Ovary (tissue), 9 donors: ENCODE results near the gene CASP2. TPM values are rescaled to one million over a fixed set of nuclear protein-coding genes. Genes with fewer than 3 reads are reported as not detected.

Experiments
- DNase-seq, 5 donors: peaks; one replicate each; pipeline ENCODE4 v3.0.0-alpha.2; 2019 to 2020
- H3K27ac ChIP-seq, 2 donors: fragments of 200-600 bp; one replicate each; pipeline versions ENCODE4 v1.5.1 to v1.8.0; 2019 to 2022
- H3K27me3 ChIP-seq: fragments of 200-600 bp; one replicate; pipeline ENCODE4 v1.8.0; 2022
- H3K36me3 ChIP-seq: fragments of 200-600 bp; sonication (generic); one replicate; pipeline ENCODE4 v1.5.1; 2019
- H3K4me1 ChIP-seq: one replicate; pipeline ENCODE4 v1.8.1; 2013; ENCODE audit warnings: mild to moderate bottlenecking, moderate library complexity; ENCODE audit not compliant: insufficient read depth
- H3K4me3 ChIP-seq: fragments of 200-600 bp; sonication (generic); one replicate; pipeline ENCODE4 v1.5.1; 2017
- H3K9me3 ChIP-seq, 2 donors: fragments of 200-600 bp in 1 of 2; sonication (generic) in 1 of 2; one replicate each; pipeline versions ENCODE4 v1.5.1 to v1.8.1; 2013 to 2019; ENCODE audit warnings: mild to moderate bottlenecking in 1 of 2, moderate library complexity in 1 of 2
- CTCF ChIP-seq, 3 donors: fragments of 450-650 bp in 2 of 3; fragments of 200-600 bp in 1 of 3; IDR thresholded peaks; one replicate each; pipeline versions ENCODE4 v1.5.1 to v1.8.0; 2016 to 2022; ENCODE audit warnings: antibody characterized with exemption in 3 of 3, mild to moderate bottlenecking in 1 of 3
- EP300 ChIP-seq: sonication (generic); formaldehyde crosslinking; IDR thresholded peaks from one replicate; pipeline ENCODE4 v1.6.1; 2017; ENCODE audit warnings: antibody characterized with exemption
- POLR2A ChIP-seq: fragments of 450-650 bp; IDR thresholded peaks from one replicate; pipeline ENCODE4 v1.6.1; 2017; ENCODE audit warnings: antibody characterized with exemption, mild to moderate bottlenecking, moderate library complexity
- WGBS, 3 donors: extraction: QIAGEN DNeasy Blood & Tissue Kit in 1 of 3; methylation state at CpG; one replicate each; pipeline versions ENCODE4 v1.1.5 to v1.1.7; 2013 to 2017; 5-methylcytosine and 5-hydroxymethylcytosine counted together
- intact Hi-C, 4 donors: fragments of 100-400 bp; cut with DNase I; formaldehyde crosslinking; loops; one replicate each; pipeline versions ENCODE4 v1.11.0 to v1.15.1; 2022 to 2023
- polyA plus RNA-seq, 2 donors: library from polyadenylated mRNA; stranded (reverse); fragments of 200-250 nt in 1 of 2; fragments of 350-450 nt in 1 of 2; fragmentation: Illumina TruSeq in 1 of 2; extraction: RNeasy Lipid Tissue Mini Kit (QIAGEN cat#74804) in 1 of 2; gene quantifications; one replicate each; pipeline ENCODE4 v1.2.3, GENCODE V29; 2013 to 2014
- total RNA-seq, 7 donors: library from RNA; depleted of rRNA in 2 of 7; stranded (reverse); fragments of >200 nt in 2 of 7; fragmentation: NEBNext Ultra II Directional in 3 of 7; extraction: Animal tissue kit (Norgen Biotek cat#: 25700) in 3 of 7; gene quantifications; one replicate each; pipeline versions ENCODE4 v1.1.0 to v1.2.4, GENCODE V29; 2016 to 2023
- donor health status: DM: no; HTN: no; CAD: no; lungs with moderate emphysema.
- donor health status: DM: no; HTN: no; CAD: no.
- donor health status: Bipolar disorder and iron deficiency.
- donor health status: DM: yes; HTN: yes; CAD: no.
- donor health status: DM: no; HTN: no; CAD: no.
- donor health status: DM: yes; HTN: yes; CAD: no.

Gene CASP2
- total and polyA plus RNA-seq, 9 donors: 7.7 to 26.6 (median 23.0) TPM

GRCh38 chr7:143303733-143304132 lies 15.6 kb downstream of the CASP2 start:
- no peak overlapping the region for H3K4me3 ChIP-seq
- no peaks in the 10 kb centered on the region for H3K4me1 ChIP-seq
- TF ChIP-seq EP300 (no peak), CTCF (IDR thresholded peaks at IDR 0.05) (no peak), POLR2A (no peak)
- no peaks in the 10 kb centered on the region for H3K27me3 ChIP-seq
- no peaks in the 10 kb centered on the region for H3K36me3 ChIP-seq
- 94 to 96% (median 94%) methylated on average over 10 of the region's 10 CpGs for WGBS, 3 donors
- no peak overlapping the region for H3K27ac ChIP-seq
- intact Hi-C loops: loop anchor here in 2 of 4 donors (10.0 kb wide), 1 partner anchor 59 kb away; no protein-coding TSS in a partner anchor
- no peaks in the 10 kb centered on the region for H3K9me3 ChIP-seq
- no peak for DNase-seq

- intact Hi-C loops: loop anchor here in 2 of 4 donors (10.0 kb wide), 1 partner anchor 60 kb away; no protein-coding TSS in a partner anchor
- WGBS, 3 donors: 78 to 87% (median 84%) methylated on average over 6 of the region's 6 CpGs
- Histone ChIP-seq H3K27me3 (no peaks in the 10 kb centered on the region), H3K4me3 (no peak overlapping the region), H3K36me3 (no peaks in the 10 kb centered on the region), H3K9me3 (no peaks in the 10 kb centered on the region), H3K4me1 (no peaks in the 10 kb centered on the region), H3K27ac (no peak overlapping the region)
- TF ChIP-seq EP300 (no peak), POLR2A (no peak), CTCF (IDR thresholded peaks at IDR 0.05) (no peak)
- DNase-seq: no peak
These were observed 16.8 kb downstream of the CASP2 start for GRCh38 chr7:143304938-143305337.

GRCh38 chr7:143305423-143306070 lies 17.4 kb downstream of the CASP2 start:
- DNase-seq: peak; percentile 26 to 71 (median 55)
- intact Hi-C loops: loop anchor here in 2 of 4 donors (10.0 kb wide), 1 partner anchor 61 kb away; no protein-coding TSS in a partner anchor
- Histone ChIP-seq H3K27me3 (no peaks in the 10 kb centered on the region), H3K4me1 (no peaks in the 10 kb centered on the region), H3K4me3 (no peak overlapping the region), H3K36me3 (no peaks in the 10 kb centered on the region), H3K27ac (no peak overlapping the region), H3K9me3 (no peaks in the 10 kb centered on the region)
- WGBS, 3 donors: 60 to 68% (median 64%) methylated on average over 10 of the region's 10 CpGs
- TF ChIP-seq CTCF (IDR thresholded peaks at IDR 0.05) (peak in 2 of 3 donors; percentile 17 to 19), EP300 (no peak)

- TF ChIP-seq POLR2A: no peak
- TF ChIP-seq EP300: no peak
- no peak for TF ChIP-seq CTCF (IDR thresholded peaks at IDR 0.05)
- Histone ChIP-seq H3K36me3 (no peaks in the 10 kb centered on the region), H3K27ac (no peak overlapping the region), H3K4me1 (no peaks in the 10 kb centered on the region), H3K4me3 (no peak overlapping the region), H3K9me3 (no peaks in the 10 kb centered on the region), H3K27me3 (no peaks in the 10 kb centered on the region)
- no peak for DNase-seq
- 86 to 98% (median 95%) methylated on average over 2 of the region's 2 CpGs for WGBS, 3 donors
- intact Hi-C loops: loop anchor here in 2 of 4 donors (10.0 kb wide), 1 partner anchor 64 kb away; no protein-coding TSS in a partner anchor
These were observed 20.5 kb downstream of the CASP2 start for GRCh38 chr7:143308632-143309031.
